Stimulated activated CD4-positive, alpha-beta T cell treated with anti-CD3 and anti-CD28 coated beads, Interleukin-4, amount 100 ng/mL, for 1 hour (primary cell): ENCODE measurements around the gene ZNF174.

Experiments
- DNase-seq: peaks from one replicate; pipeline ENCODE4 v3.0.0-alpha.2; 2020

Gene ZNF174

GRCh38 chr16:3444032-3444388, 43.0 kb downstream of the ZNF174 start:
- peak; percentile 22 for DNase-seq

DNA sequence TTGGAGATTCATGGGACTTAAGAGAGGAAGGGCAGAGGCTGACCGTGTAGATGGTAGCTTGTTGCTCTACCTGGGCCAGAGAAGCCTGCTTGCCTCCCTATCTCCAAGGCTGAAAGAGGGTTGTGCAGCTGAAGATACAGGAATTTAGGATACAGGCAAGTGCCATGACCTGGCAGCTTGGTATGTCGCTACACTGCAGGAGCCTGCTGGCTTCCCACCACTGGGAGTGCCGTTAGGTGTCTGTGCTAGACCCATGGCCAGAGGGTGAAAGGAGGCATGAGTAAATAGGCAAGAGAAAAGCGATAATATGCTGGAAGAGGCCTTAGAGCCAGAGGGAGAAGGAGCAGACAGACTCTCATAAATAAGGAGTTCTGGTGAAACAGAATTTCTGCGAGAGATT, 53.1 kb downstream of the ZNF174 start:
- no peak for DNase-seq

- DNase-seq = no peak
Observed at GRCh38 chr16:3454631-3455147, 53.7 kb downstream of the ZNF174 start.

GRCh38 chr16:3457434-3458252, 56.6 kb downstream of the ZNF174 start:
- peak; percentile 92 for DNase-seq

GRCh38 chr16:3458278-3458851, 57.4 kb downstream of the ZNF174 start:
- peak; percentile 14 for DNase-seq

DNA sequence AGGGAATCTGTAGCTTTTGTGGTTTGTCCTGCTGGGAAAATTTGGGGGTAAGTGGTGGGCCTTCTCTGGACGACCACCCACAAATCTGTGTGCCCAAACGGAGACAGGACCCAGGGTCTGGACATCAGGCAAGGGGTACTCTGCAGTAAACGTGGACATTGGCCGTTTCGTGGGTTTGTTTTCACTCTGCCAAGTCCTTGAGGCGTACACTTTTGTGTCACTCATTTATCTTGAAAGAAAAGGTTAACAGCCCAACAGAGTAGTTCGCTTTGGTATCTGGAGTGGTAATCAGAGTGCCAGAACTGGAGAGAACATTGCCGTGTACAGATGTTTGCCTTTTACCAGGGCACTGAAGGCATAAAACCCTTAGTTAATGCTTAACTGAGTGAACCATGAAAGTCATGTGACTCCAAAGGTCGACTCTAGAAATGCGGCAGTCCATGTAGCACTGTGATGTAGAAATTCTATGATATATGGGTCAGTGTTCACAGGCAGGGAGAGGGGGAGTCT, 57.9 kb downstream of the ZNF174 start:
- DNase-seq = no peak
